ENCODE results near the gene MLLT3.

Gene MLLT3

GRCh38 chr9:20331095-20331685 is 291.1 kb downstream of the MLLT3 start:
- no peak overlapping the region for H3K4me3 ChIP-seq (ENCODE audit: low read depth, low read length)
- no peak for TF ChIP-seq CTCF (IDR thresholded peaks at IDR 0.05; ENCODE audit: low read depth, low read length)

GRCh38 chr9:20330688-20331087 is 291.6 kb downstream of the MLLT3 start:
- H3K4me3 ChIP-seq (ENCODE audit: low read depth, low read length) = no peak overlapping the region
- no peak for TF ChIP-seq CTCF (IDR thresholded peaks at IDR 0.05; ENCODE audit: low read depth, low read length)

GRCh38 chr9:20326516-20326915 is 295.8 kb downstream of the MLLT3 start:
- no peak for TF ChIP-seq CTCF (IDR thresholded peaks at IDR 0.05; ENCODE audit: low read depth, low read length)
- H3K4me3 ChIP-seq (ENCODE audit: low read depth, low read length) = no peak overlapping the region

- no peak for TF ChIP-seq CTCF (IDR thresholded peaks at IDR 0.05; ENCODE audit: low read depth, low read length)
- no peak overlapping the region for H3K4me3 ChIP-seq (ENCODE audit: low read depth, low read length)
Measured at GRCh38 chr9:20325008-20325407, 297.3 kb downstream of the MLLT3 start.

- H3K4me3 ChIP-seq (ENCODE audit: low read depth, low read length) = no peak overlapping the region
- TF ChIP-seq CTCF (IDR thresholded peaks at IDR 0.05; ENCODE audit: low read depth, low read length) = no peak
Measured at GRCh38 chr9:20322212-20322611, 300.1 kb downstream of the MLLT3 start.

GRCh38 chr9:20321423-20322082 is 300.7 kb downstream of the MLLT3 start:
- no peak for TF ChIP-seq CTCF (IDR thresholded peaks at IDR 0.05; ENCODE audit: low read depth, low read length)
- no peak overlapping the region for H3K4me3 ChIP-seq (ENCODE audit: low read depth, low read length)

GRCh38 chr9:20320921-20321320 is 301.4 kb downstream of the MLLT3 start:
- no peak for TF ChIP-seq CTCF (IDR thresholded peaks at IDR 0.05; ENCODE audit: low read depth, low read length)
- H3K4me3 ChIP-seq (ENCODE audit: low read depth, low read length) = no peak overlapping the region

Data from WI38 (cell line).